HG02884 (cell line): ENCODE data around the gene GATAD2A.

Source experiments
- ATAC-seq: cut with Tn5 transposase; IDR thresholded peaks from one replicate; pipeline ENCODE4 v1.9.1; 2021; ENCODE audit warnings: mild to moderate bottlenecking, moderate library complexity; ENCODE audit not compliant: unreplicated experiment

Gene GATAD2A

DNA sequence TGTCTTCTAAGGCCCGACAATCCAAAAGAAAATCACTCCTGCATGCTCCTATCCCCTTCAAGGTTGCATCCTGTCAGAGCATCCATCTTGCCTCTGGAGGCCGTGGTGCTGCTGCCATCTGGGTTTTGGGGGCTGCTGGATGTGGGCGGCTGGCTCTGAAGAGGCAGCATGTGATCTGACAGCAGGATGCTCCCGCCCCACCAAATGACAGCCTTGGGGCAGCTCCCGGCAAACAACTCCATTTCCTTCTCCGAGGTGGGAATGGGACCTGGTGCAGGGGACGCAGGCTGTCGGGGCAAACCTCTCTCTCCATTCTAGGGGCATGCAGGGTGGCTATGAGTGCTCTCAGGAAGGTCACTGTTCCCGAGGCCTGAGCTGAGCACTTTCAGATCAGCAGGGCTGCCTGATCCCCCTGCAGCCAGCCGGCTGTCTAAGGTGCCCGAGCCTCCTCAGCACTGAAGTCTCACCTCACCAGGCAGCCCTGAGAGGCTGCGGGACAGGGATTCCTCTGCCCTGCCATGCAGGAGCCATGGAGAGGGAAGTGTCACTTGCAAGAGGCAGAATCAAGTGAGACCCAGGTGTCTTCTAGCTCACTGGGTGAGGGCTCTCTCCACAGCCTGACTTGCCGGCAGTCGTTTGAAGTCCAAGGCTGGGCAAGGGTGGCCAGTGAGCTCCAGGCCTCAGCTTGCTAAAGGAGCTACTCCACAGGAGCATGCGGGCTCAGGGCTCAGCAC is 81.0 kb downstream of the GATAD2A start:
- no peak for ATAC-seq

DNA sequence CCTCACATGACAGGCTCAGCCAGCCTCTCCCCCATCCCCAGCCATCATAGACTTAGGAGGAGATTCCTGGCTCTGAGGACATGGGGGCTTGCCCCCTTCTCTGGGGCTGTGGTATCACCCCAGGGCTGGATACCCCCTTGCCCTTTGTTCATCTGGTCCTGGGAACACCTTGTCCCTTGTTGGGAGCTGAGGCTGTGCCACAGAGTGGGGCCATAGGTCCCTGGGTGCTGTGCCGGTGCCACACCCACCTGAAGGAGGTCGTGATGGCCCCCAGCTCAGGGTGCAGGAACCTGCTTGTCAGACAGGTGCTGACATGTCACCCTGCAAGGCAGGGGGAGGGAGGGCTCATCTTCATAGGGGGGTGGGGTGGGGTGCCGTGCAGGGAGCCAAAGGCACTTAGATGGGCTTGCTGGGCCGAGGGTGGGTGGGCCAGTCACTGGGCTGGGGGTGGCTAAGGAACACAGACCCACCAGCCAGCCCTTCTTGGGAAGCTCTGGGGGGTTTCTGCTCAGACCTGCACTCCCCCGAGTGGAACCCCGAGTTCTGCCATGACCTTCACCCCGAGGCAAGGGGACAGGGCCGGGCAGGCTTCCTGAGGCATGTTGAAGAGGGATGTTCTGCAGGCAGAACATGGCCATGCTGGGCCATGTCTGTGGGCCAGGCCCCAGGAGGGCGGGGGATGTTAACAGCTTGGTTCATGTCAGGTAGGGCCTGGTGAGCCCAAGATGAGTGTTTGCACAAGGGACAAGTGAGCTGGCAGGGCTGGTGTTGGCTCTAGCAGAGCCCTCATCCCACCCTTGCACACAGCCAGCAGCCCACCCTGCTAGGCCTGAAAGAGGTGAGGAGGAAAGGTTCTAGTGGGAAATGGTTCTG is 81.8 kb downstream of the GATAD2A start:
- ATAC-seq = no peak

DNA sequence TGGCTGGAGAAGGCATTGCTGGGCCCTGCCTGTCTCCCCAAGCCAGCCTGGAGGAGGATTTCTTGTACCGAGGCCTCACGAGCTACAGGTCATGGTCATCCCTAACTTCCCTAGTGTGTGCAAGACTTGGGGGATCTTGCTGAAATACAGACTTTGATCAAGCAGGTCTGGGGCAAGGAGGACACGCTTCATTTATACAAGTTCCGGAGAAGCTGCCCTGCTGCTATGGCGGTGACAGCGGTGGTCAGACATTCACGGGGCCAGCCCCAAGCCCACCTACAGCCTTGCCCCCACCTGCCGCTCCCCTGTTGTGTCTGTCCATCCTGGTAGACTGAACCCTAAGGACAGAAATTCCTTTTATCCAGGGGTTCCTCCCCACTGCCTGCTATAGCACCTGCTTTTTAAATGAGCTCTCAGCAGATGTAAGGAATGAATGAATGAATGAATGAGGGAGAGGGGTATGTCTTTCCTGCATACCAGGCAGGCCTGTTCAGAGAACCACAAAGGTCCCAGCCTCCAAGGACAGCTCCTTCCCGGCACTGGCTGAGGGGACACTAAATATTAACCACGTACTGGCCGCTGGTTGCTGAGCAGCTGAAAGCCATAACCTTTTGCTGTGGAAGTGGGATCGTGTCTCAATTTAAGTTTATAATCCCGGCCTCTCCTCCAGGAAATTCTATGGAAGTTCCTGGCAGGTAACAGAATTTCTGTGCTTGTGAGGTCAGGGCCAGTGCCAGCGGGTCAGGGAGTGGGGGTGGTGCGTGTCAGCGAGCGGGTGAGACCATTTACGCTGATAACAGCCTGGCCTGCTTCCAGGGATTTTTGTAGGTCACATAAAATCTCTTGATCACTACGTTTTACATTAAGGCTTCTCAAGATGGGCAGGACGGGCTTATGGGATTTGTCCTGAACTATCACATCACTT is 82.7 kb downstream of the GATAD2A start:
- no peak for ATAC-seq

DNA sequence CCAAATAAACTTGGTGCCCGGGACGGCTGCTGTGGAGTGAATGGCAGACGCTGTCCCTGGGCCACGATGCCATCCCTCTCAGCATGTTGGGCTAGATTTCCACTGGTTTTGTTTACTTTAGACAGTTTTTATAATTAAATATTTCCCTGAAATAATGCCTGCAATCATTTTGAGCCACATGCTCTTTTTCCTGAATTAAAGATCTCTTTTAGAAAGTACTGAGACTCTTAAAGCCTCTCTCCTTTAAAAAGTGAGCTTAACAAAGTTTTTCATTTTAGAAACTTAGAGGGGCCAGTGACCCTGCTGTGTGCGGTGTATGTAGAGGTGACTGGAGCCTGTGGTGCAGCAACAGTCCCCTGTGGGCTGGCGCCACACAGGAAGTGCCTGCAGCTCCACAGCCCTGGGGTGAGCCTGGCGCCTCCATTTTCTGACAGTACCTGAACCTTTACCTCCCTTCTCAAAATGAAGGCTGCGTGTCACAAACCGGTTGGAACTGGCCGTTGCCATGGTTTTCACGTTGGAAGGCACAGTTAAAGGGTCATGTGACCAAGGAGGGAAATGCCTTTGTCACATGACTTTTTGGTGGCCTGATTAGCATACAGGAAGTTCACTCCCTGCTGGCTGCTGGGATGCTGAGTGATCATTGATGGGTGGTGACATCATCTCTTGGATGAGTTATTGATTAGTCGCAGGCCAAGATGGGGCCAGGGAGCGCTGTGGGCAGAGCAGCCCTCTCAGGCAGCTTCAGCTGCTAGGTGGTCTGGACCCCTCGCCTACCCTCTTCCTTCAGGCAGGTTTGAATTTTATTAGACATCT is 83.6 kb downstream of the GATAD2A start:
- ATAC-seq = peak; percentile 56

DNA sequence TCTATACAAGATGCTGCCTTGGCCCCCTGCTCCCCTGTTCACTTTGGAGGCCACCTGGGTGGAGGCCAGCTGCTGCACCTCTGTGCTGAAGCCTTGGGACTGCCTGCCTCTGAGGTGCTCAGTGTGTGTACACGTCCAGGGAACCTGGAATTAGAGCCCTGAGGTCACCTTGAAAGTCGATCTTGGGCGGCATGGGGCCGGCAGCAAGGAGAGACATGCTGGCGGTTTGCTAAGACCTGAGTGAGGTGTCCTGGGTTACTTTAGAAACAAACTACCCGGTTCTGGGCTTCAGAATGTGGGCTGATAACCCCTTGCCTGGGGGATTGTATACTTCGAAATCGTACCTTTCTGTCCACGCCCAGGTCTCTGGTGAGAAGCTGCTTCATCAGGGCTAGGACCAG is 84.3 kb downstream of the GATAD2A start:
- no peak for ATAC-seq

DNA sequence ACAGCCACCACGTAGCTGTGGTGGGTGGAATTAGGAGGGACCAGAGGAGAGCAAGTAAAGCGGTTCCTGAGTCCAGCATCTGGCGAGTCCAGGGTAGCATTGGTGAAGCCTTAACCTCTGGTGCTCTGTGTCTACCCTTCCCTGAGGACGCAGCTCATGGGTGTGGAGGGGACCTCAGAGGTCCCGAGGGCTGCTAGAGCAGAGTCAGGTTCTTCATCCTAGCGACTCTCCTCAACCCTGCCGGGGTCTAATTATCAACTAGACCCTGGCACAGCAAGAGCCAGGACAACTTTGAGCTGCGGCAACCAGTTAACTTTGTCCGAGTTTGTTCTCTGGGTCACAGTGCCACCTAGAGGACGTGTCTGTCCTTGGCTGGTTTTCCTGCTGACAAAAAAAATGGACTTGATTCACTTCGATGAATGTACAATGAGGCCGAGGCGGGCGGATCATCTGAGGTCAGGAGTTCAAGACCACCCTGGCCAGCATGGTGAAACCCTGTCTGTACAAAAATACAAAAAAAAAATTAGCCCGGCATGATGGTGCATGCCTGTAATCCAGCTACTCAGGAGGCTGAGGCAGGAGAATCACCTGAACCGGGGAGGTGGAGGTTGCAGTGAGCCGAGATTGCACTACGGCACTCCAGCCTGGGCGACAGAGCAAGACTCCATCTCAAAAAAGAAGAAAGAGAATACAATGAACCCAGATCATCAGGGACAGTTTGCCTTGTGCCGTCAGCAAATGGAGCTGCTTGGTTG is 84.9 kb downstream of the GATAD2A start:
- no peak for ATAC-seq

DNA sequence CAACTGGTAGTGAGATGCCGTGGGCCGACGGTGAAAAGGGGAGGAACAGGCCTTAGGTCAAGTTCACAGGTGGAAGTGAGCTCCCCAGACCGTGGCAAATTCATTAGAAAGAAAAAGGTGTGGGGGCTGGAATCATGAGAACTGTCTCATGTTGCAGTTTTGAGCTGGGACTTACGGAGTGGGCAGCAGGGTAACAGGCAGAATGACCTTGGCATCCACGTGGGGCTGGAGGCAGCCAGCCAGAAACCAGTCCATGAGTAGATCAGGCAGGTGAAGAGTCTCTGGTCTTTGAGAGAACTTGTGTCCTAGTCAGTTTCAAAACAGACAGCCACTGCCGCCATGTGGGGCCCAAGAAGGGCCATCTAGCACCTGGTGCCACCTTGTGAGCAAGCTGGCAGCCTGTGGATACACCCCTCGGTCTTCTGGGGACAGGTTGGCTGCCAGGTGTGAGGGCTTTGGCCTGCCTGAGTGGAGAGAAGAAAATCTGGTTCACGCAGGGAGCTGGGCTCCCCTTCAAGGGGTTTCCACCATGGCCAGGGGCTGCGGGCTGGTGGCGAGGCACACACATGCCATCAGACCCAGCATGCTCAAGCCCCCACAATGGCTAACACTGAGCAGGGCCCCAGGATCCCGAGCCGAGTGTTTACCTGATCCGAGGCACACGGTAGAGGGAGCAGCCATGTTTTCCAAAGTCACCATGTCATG is 86.0 kb downstream of the GATAD2A start:
- ATAC-seq = no peak

DNA sequence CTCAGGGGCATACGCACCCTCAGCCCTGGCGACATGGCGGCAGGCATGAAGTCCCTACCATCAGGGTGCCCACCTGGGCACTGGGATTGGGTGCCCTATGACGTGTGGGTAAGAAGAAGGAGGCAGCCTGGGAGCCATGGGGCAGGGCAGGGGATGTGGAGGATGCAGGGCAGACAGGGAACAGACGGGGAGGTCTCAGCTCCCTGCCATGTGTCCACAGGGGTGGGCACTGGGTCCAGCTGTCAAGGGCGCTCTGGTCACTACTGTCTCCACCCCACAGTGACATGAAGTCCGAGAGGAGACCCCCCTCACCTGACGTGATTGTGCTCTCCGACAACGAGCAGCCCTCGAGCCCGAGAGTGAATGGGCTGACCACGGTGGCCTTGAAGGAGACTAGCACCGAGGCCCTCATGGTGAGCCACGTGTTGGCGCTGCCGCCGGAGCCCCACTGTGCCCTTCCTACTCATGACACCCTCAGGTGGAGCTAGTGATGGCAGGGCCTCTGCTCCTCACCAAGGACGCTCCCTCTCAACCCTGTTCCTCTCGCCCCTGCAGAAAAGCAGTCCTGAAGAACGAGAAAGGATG is 86.6 kb downstream of the GATAD2A start:
- ATAC-seq = no peak

DNA sequence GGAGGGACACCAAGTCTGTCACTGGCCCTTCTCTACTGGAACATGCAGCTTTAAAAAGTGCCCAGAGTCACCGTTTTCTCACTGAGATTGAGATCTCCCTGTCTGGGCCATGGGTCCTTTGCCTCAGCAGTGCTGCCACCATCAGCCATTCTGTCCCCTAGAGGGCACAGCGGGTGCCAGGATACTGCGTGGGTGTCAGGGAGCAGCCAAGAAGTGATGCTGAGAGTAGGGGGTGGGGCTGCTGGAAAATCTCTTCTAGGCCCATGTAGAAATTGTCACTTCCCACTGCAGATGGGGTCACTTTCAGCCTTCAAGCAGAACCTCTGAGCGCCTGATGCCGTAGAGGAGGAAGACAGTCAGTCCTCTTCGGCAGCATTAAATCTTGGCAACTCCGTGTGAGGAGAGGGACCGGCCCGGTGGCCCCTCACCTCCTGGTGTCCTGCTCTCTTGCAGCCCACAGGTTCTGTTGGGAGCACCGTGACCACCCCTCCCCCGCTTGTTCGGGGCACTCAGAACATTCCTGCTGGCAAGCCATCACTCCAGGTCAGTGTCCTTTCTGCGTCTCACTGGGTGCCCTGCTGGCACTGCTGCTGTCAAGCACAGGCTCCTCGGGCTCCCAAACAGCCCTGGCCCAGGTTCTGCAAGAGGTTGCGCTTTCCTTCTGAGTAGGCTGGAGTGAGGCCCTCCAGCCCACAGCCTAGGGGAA is 88.5 kb downstream of the GATAD2A start:
- ATAC-seq = no peak

DNA sequence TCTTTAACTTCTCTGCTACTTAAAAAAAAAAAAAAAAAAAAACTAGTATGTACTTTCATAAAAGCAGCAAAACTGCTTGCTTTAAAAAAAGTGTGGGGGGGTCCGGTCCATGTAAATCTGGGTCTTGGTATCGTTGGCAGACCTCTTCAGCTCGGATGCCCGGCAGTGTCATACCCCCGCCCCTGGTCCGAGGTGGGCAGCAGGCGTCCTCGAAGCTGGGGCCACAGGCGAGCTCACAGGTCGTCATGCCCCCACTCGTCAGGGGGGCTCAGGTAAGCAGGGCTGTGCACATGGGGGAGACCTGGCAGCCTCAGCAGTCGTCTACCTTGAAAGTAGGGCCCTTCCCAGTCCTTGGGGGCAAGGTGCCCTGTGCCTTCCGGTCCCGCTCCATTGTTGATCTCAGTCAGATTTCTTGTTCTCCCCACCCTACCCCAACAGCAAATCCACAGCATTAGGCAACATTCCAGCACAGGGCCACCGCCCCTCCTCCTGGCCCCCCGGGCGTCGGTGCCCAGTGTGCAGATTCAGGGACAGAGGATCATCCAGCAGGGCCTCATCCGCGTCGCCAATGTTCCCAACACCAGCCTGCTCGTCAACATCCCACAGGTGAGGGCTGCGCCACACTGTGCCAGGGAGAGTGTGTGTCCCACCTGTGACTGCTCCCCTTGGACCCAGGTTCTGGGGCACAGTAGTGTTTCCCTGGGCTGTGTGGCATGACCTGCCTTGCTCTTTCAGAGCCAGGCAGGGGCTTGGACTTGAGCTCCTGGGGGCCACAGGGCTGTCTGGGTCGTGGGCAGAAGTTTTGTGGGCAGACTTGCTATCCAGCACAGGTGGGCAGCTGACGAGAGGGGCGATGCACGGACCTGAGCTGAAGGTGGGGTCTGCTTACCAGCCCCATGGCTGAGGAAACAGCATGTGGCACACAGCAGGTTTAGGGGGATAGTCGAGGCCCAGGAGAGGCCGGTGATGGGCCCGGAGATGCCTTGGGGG is 90.4 kb downstream of the GATAD2A start:
- ATAC-seq = no peak

DNA sequence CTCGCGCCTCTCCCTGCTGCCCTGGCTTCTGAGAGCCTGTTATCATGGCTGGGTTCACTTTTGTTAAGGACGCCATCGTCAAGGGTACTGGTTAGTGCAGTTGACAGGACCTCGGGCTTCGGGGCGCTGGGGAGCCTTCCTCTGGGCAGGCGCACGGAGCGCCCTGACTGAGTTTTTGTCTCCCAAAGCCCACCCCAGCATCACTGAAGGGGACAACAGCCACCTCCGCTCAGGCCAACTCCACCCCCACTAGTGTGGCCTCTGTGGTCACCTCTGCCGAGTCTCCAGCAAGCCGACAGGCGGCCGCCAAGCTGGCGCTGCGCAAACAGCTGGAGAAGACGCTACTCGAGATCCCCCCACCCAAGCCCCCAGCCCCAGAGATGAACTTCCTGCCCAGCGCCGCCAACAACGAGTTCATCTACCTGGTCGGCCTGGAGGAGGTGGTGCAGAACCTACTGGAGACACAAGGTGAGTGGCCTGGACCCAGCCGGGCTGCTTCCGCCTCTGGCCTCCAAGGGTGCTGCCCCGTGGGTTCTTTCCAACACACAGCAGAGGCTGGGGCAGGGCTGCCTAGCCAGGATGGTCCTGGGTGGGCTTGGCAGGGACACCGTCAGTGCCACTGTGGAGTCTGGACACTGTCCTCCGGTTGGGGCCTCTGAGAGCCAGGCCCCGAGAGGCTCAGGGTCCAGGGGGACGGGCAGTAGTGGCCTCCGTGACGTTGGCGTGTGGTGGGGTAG is 92.9 kb downstream of the GATAD2A start:
- no peak for ATAC-seq

DNA sequence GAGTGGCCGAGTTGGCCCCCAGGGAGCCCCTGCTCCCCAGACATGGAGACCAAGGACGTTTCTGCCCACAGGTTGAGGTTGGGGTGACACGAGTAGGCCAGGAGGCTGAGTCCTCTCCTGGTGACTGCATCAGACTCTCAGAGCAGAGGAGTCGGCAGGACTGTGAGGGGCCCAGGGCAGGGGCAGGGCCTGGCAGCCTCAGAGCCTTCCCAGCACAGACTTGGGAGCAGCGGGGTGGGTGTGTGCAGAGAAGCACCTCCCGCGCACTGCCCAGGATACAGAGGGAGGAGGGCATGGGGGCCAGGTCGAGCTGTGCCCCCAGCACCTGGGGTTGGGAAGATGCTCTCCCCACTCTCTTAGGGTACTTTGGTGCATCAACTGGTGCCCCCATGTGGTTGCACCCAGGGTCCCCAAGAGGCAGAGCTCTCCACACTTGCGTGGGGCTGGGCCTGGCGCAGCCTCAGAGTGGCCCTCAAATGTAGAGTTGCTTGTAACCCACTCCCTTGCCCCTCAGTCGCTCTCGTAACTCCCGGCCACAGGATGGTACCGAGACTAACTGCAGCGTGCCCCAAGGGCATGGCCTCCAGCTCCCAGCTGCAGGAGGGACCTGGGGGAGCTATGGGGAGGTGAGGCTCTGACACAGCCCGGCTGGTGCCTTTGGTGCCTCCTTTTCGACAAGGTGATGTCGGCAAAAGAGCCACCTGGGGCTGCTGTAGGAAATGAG is 94.0 kb downstream of the GATAD2A start:
- ATAC-seq = no peak

DNA sequence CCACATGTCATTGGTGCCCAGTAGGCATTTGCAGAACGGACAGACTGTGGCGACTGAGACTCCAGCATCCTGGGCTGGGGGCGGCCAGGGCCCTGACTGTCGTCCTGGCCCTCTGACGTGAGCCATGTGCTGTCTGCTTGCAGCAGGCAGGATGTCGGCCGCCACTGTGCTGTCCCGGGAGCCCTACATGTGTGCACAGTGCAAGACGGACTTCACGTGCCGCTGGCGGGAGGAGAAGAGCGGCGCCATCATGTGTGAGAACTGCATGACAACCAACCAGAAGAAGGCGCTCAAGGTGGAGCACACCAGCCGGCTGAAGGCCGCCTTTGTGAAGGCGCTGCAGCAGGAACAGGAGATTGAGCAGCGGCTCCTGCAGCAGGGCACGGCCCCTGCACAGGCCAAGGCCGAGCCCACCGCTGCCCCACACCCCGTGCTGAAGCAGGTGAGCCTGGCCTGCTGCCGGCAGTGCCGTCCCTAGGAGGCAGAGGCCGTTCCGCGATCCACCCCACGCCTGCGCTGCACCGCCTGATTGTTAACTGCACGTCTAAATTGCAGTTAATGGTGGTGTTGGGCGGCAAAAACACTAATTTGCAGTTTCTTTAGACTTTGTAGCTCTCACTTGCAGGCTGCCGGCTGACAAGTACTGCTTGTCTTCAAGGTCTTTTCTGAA is 95.6 kb downstream of the GATAD2A start:
- ATAC-seq = no peak

DNA sequence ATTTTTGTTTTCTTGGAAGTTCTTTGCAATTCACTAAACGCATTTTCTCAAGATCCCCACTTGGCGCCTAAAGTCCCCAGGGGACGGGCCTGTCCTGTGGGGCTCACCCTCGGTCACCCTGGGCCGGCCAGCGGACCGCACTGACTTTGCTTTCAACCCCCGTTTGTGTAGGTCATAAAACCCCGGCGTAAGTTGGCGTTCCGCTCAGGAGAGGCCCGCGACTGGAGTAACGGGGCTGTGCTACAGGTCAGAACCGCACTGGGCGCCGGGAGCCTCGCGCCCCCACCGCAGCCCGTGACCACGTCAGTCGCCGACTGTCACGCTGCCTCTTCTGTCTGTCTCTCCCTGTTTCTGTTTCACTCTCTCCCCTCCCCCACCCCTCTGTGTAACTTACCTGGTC is 96.3 kb downstream of the GATAD2A start:
- no peak for ATAC-seq

DNA sequence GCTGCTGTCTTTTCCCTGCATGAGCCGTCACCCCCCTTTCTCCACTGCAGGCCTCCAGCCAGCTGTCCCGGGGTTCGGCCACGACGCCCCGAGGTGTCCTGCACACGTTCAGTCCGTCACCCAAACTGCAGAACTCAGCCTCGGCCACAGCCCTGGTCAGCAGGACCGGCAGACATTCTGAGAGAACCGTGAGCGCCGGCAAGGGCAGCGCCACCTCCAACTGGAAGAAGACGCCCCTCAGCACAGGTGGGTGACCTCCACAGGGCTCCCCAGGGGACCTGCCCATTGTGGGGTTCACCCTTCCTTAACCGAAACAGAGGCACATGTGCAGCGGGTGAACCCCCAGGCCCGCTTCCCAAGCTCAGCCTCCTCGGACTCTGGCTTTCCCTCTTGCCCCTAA is 96.8 kb downstream of the GATAD2A start:
- ATAC-seq = no peak
